HL-60 (cell line): ENCODE results near the gene EIPR1.

ENCODE experiments used
- GABPA ChIP-seq: IDR thresholded peaks from 2 replicates; pipeline ENCODE4 v1.6.1; 2012; ENCODE audit warnings: low read depth
- POLR2AphosphoS5 ChIP-seq: IDR thresholded peaks from 2 replicates; pipeline ENCODE4 v1.6.1; 2012; ENCODE audit warnings: low read depth
- TF ChIP-seq, protein P1 (sequence below): IDR thresholded peaks from one replicate; pipeline ENCODE4 v1.5.1; 2011; ENCODE audit warnings: low read length, control low read depth, inconsistent platforms; ENCODE audit not compliant: insufficient read depth
- TF ChIP-seq, protein P2 (sequence below): IDR thresholded peaks from 2 replicates; pipeline ENCODE4 v1.6.1; 2012; ENCODE audit warnings: low read depth; ENCODE audit not compliant: insufficient replicate concordance

DNA sequence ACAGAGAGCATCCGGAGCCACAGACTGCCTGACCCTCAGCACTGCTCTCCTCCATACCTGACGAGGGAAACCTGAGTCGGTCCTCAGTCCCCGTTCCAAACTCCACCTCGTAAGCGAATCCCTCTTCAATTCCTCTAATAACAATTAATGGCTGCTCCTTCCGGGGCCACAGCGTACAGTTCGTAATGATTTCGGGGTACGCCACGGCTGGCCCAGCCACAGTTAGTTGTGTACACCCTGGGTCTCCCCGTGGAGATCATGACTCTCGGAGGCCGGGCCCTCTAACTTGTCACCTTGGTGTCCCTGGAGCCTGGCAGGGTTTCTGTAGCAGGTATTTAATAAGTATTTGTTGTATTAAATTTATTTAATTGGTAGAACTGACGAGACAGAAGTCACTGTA, 121.5 kb downstream of the EIPR1 start:
- TF ChIP-seq, protein P1, sequence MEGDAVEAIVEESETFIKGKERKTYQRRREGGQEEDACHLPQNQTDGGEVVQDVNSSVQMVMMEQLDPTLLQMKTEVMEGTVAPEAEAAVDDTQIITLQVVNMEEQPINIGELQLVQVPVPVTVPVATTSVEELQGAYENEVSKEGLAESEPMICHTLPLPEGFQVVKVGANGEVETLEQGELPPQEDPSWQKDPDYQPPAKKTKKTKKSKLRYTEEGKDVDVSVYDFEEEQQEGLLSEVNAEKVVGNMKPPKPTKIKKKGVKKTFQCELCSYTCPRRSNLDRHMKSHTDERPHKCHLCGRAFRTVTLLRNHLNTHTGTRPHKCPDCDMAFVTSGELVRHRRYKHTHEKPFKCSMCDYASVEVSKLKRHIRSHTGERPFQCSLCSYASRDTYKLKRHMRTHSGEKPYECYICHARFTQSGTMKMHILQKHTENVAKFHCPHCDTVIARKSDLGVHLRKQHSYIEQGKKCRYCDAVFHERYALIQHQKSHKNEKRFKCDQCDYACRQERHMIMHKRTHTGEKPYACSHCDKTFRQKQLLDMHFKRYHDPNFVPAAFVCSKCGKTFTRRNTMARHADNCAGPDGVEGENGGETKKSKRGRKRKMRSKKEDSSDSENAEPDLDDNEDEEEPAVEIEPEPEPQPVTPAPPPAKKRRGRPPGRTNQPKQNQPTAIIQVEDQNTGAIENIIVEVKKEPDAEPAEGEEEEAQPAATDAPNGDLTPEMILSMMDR, result no peak
- TF ChIP-seq POLR2AphosphoS5 (no peak), GABPA (no peak)
- TF ChIP-seq, protein P2, sequence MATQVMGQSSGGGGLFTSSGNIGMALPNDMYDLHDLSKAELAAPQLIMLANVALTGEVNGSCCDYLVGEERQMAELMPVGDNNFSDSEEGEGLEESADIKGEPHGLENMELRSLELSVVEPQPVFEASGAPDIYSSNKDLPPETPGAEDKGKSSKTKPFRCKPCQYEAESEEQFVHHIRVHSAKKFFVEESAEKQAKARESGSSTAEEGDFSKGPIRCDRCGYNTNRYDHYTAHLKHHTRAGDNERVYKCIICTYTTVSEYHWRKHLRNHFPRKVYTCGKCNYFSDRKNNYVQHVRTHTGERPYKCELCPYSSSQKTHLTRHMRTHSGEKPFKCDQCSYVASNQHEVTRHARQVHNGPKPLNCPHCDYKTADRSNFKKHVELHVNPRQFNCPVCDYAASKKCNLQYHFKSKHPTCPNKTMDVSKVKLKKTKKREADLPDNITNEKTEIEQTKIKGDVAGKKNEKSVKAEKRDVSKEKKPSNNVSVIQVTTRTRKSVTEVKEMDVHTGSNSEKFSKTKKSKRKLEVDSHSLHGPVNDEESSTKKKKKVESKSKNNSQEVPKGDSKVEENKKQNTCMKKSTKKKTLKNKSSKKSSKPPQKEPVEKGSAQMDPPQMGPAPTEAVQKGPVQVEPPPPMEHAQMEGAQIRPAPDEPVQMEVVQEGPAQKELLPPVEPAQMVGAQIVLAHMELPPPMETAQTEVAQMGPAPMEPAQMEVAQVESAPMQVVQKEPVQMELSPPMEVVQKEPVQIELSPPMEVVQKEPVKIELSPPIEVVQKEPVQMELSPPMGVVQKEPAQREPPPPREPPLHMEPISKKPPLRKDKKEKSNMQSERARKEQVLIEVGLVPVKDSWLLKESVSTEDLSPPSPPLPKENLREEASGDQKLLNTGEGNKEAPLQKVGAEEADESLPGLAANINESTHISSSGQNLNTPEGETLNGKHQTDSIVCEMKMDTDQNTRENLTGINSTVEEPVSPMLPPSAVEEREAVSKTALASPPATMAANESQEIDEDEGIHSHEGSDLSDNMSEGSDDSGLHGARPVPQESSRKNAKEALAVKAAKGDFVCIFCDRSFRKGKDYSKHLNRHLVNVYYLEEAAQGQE, result no peak
